H9 (cell line): ENCODE measurements around the gene MYLK. TPM values are rescaled to one million over a fixed set of nuclear protein-coding genes. Genes with fewer than 3 reads are reported as not detected.

Experiments used
- DNase-seq: peaks from one replicate; pipeline ENCODE4 v3.0.0-alpha.2; 2017
- H2AFZ ChIP-seq: one replicate; pipeline ENCODE4 v1.6.1; 2013; ENCODE audit warnings: mild to moderate bottlenecking, low read length, control low read depth, moderate library complexity
- H2AK5ac ChIP-seq: 2 replicates; pipeline ENCODE4 v1.6.1; 2013; ENCODE audit warnings: low read length, control low read depth, mixed read lengths; ENCODE audit not compliant: insufficient read length
- H2BK120ac ChIP-seq: one replicate; pipeline ENCODE4 v1.6.1; 2013; ENCODE audit warnings: low read depth, mild to moderate bottlenecking, low read length, control low read depth, inconsistent platforms; ENCODE audit not compliant: poor library complexity, severe bottlenecking
- H2BK12ac ChIP-seq: 2 replicates; pipeline ENCODE4 v1.6.1; 2013; ENCODE audit warnings: low read length, control low read depth, mixed read lengths, low read depth; ENCODE audit not compliant: insufficient read length
- H2BK15ac ChIP-seq: 2 replicates; pipeline ENCODE4 v1.6.1; 2013; ENCODE audit warnings: low read depth, low read length, control low read depth
- H2BK20ac ChIP-seq: one replicate; pipeline ENCODE4 v1.6.1; 2013; ENCODE audit warnings: low read depth, mild to moderate bottlenecking, low read length, control low read depth, inconsistent platforms; ENCODE audit not compliant: poor library complexity, severe bottlenecking
- H2BK5ac ChIP-seq: 2 replicates; pipeline ENCODE4 v1.6.1; 2013; ENCODE audit warnings: low read length, control low read depth, mixed read lengths; ENCODE audit not compliant: insufficient read length
- H3K14ac ChIP-seq: 2 replicates; pipeline ENCODE4 v1.6.1; 2013; ENCODE audit warnings: low read length, control low read depth; ENCODE audit not compliant: insufficient read depth
- H3K18ac ChIP-seq: 2 replicates; pipeline ENCODE4 v1.6.1; 2013; ENCODE audit warnings: low read depth, mild to moderate bottlenecking, mixed read lengths, low read length, control low read depth; ENCODE audit not compliant: insufficient read length
- H3K23ac ChIP-seq: 2 replicates; pipeline ENCODE4 v1.6.1; 2013; ENCODE audit warnings: low read length, control low read depth, mixed read lengths, low read depth; ENCODE audit not compliant: insufficient read length
- H3K23me2 ChIP-seq: 2 replicates; pipeline ENCODE4 v1.6.1; 2013; ENCODE audit warnings: low read depth, mild to moderate bottlenecking, mixed read lengths, low read length, control low read depth; ENCODE audit not compliant: insufficient read length, poor library complexity, severe bottlenecking
- H3K27ac ChIP-seq: 2 replicates; pipeline ENCODE4 v1.5.1; 2013; ENCODE audit warnings: low read length, control low read depth, mixed read lengths, low read depth; ENCODE audit not compliant: insufficient read length
- H3K27me3 ChIP-seq: 2 replicates; pipeline ENCODE4 v1.6.1; 2013; ENCODE audit warnings: low read length, control low read depth, inconsistent platforms; ENCODE audit not compliant: insufficient read depth
- H3K4ac ChIP-seq: 2 replicates; pipeline ENCODE4 v1.6.1; 2013; ENCODE audit warnings: low read depth, mild to moderate bottlenecking, control low read depth, inconsistent platforms, low read length, moderate library complexity
- H3K4me1 ChIP-seq: 2 replicates; pipeline ENCODE4 v1.6.1; 2013; ENCODE audit warnings: low read length, control low read depth, inconsistent platforms; ENCODE audit not compliant: insufficient read depth
- H3K4me2 ChIP-seq: 2 replicates; pipeline ENCODE4 v1.6.1; 2013; ENCODE audit warnings: low read length, control low read depth, mixed read lengths; ENCODE audit not compliant: insufficient read length, insufficient read depth
- H3K56ac ChIP-seq: 2 replicates; pipeline ENCODE4 v1.6.1; 2013; ENCODE audit warnings: low read depth, mild to moderate bottlenecking, mixed read lengths, low read length, control low read depth; ENCODE audit not compliant: insufficient read length
- H3K79me1 ChIP-seq: 2 replicates; pipeline ENCODE4 v1.6.1; 2013; ENCODE audit warnings: low read depth, mild to moderate bottlenecking, moderate library complexity, low read length, control low read depth, inconsistent platforms; ENCODE audit not compliant: insufficient read depth, poor library complexity, severe bottlenecking
- H3K79me2 ChIP-seq: 2 replicates; pipeline ENCODE4 v1.6.1; 2013; ENCODE audit warnings: low read length, control low read depth, inconsistent platforms; ENCODE audit not compliant: insufficient read depth
- H3K9ac ChIP-seq: 2 replicates; pipeline ENCODE4 v1.6.1; 2013; ENCODE audit warnings: low read length, control low read depth, mixed read lengths; ENCODE audit not compliant: insufficient read length; ENCODE audit errors: extremely low read depth
- H3K9me3 ChIP-seq: one replicate; pipeline ENCODE4 v1.6.1; 2013; ENCODE audit warnings: low read depth, low read length, inconsistent platforms; ENCODE audit not compliant: control insufficient read depth
- H3T11ph ChIP-seq: one replicate; pipeline ENCODE4 v1.6.1; 2013; ENCODE audit warnings: mild to moderate bottlenecking, low read length, control low read depth, inconsistent platforms
- H4K20me1 ChIP-seq: one replicate; pipeline ENCODE4 v1.6.1; 2013; ENCODE audit not compliant: control insufficient read depth, insufficient read length, insufficient read depth
- H4K5ac ChIP-seq: 2 replicates; pipeline ENCODE4 v1.6.1; 2013; ENCODE audit warnings: low read depth, mild to moderate bottlenecking, mixed read lengths, low read length, control low read depth; ENCODE audit not compliant: insufficient read length
- H4K8ac ChIP-seq: replicated peaks from 2 replicates; pipeline ENCODE4 v1.6.1; 2013; ENCODE audit warnings: low read length, control low read depth, mixed read lengths, low read depth; ENCODE audit not compliant: insufficient read length
- H4K91ac ChIP-seq: 2 replicates; pipeline ENCODE4 v1.6.1; 2013; ENCODE audit warnings: low read depth, mild to moderate bottlenecking, moderate library complexity, mixed read lengths, low read length, control low read depth; ENCODE audit not compliant: insufficient read length
- H3K27ac Mint-ChIP-seq, 3 experiments: 2 replicates in 2 of 3; 3 replicates in 1 of 3; pipeline ENCODE4 v1.8.0; 2020 to 2021; ENCODE audit warnings: mixed read lengths in 3 of 3, mild to moderate bottlenecking in 1 of 3, moderate library complexity in 1 of 3
- H3K27me3 Mint-ChIP-seq: 2 replicates; pipeline ENCODE4 v1.8.0; 2021; ENCODE audit warnings: low read depth, mild to moderate bottlenecking, moderate library complexity, mixed read lengths
- H3K36me3 Mint-ChIP-seq, 3 experiments: 2 replicates in 2 of 3; 3 replicates in 1 of 3; pipeline ENCODE4 v1.8.0; 2020 to 2021; ENCODE audit warnings: low read depth in 3 of 3, mixed read lengths in 3 of 3; ENCODE audit not compliant: insufficient read depth in 1 of 3
- H3K4me1 Mint-ChIP-seq, 2 experiments: 2 replicates each; pipeline ENCODE4 v1.8.0; 2020; ENCODE audit warnings: mixed read lengths in 2 of 2
- H3K4me3 Mint-ChIP-seq, 2 experiments: 2 replicates in 1 of 2; 3 replicates in 1 of 2; pipeline ENCODE4 v1.8.0; 2020 to 2021; ENCODE audit warnings: mild to moderate bottlenecking in 2 of 2, mixed read lengths in 2 of 2, moderate library complexity in 1 of 2
- H3K9me3 Mint-ChIP-seq, 2 experiments: 2 replicates in 1 of 2; 3 replicates in 1 of 2; pipeline ENCODE4 v1.8.0; 2020; ENCODE audit warnings: mild to moderate bottlenecking in 2 of 2, mixed read lengths in 2 of 2, moderate library complexity in 1 of 2
- CTCF ChIP-seq: fragments of 200-600 bp; sonication (generic); conservative IDR thresholded peaks from 3 replicates; pipeline ENCODE4 v1.8.0; 2021; ENCODE audit warnings: antibody characterized with exemption, mild to moderate bottlenecking
- WGBS: extraction: QIAGEN DNeasy Blood & Tissue Kit; methylation state at CpG from one replicate; pipeline ENCODE4 v1.1.7; 2013; ENCODE audit warnings: missing lambda C conversion rate, low lambda C conversion rate, mixed read lengths; ENCODE audit not compliant: insufficient read length; ENCODE audit errors: extremely low coverage; 5-methylcytosine and 5-hydroxymethylcytosine counted together
- total RNA-seq: library from RNA; stranded (reverse); gene quantifications from 2 replicates; pipeline ENCODE4 v1.2.1, GENCODE V29; 2021

The MYLK gene
- total RNA-seq, 1 experiment from 2014 or later, result 10.1 TPM

- Histone ChIP-seq H2BK12ac (no peak overlapping the region), H4K8ac (no peak overlapping the region), H2BK120ac (no peak overlapping the region), H4K91ac (no peak overlapping the region), H2BK5ac (no peak overlapping the region), H2BK20ac (no peak overlapping the region), H4K20me1 (no peaks in the 10 kb centered on the region), H3K79me1 (no peaks in the 10 kb centered on the region), H2BK15ac (no peak overlapping the region), H3K27ac (no peak overlapping the region), H3K18ac (no peak overlapping the region), H3K9me3 (no peaks in the 10 kb centered on the region), H3K4ac (no peak overlapping the region), H3K23me2 (no peaks in the 10 kb centered on the region), H3K27me3 (no peaks in the 10 kb centered on the region), H3K56ac (no peak overlapping the region), H3K9ac (no peak overlapping the region), H3K4me1 (no peaks in the 10 kb centered on the region), H2AK5ac (no peak overlapping the region), H3K79me2 (no peaks in the 10 kb centered on the region), H3T11ph (no peak overlapping the region), H2AFZ (no peak overlapping the region), H3K4me2 (no peak overlapping the region), H3K14ac (no peak overlapping the region), H4K5ac (no peak overlapping the region), H3K23ac (no peak overlapping the region)
- DNase-seq, result no peak
- H3K36me3 Mint-ChIP-seq, result no peaks in the 10 kb centered on the region
- H3K27ac Mint-ChIP-seq, result no peak overlapping the region; a peak in 1 of 7 replicates
- no peak for TF ChIP-seq CTCF
- H3K27me3 Mint-ChIP-seq, result no peaks in the 10 kb centered on the region
- no peak overlapping the region for H3K4me3 Mint-ChIP-seq
- H3K4me1 Mint-ChIP-seq, result peaks cover 0 to 5% of the 10 kb centered on the region in 2 experiments; a peak in 1 of 4 replicates
- no CpG with 5 or more reads among the region's 5 CpGs for WGBS
- no peaks in the 10 kb centered on the region for H3K9me3 Mint-ChIP-seq
Measured at GRCh38 chr3:123757281-123757940, 126.7 kb downstream of the MYLK start.
